PC-9 (cell line): ENCODE measurements around the gene FHAD1. TPM values are rescaled to one million over a fixed set of nuclear protein-coding genes. Genes with fewer than 3 reads are reported as not detected.

Experiments used
- BruUV-seq: library from RNA; stranded (reverse); fragments of 400-500 nt; replicated peaks from 2 replicates; lab custom pipeline; 2021; lab: Mats Ljungman, UMichigan
- CTCF ChIA-PET: fragments of 300-600 bp; sonication (Branson Sonifier 250); formaldehyde crosslinking; loops from one replicate; lab custom pipeline; 2022; ENCODE audit warnings: antibody characterized with exemption; lab: Charles Lee
- POLR2A ChIA-PET: fragments of 300-600 bp; sonication (Branson Sonifier 250); formaldehyde crosslinking; loops from one replicate; lab custom pipeline; 2022; ENCODE audit warnings: antibody characterized with exemption; ENCODE audit not compliant: unreplicated experiment; lab: Charles Lee
- DNase-seq, 2 experiments: peaks; one replicate each; pipeline versions ENCODE4 v3.0.0 to v3.0.0-alpha.2; 2015 to 2022; ENCODE audit warnings: mixed read lengths in 1 of 2
- H2AFZ ChIP-seq: fragments of 200-600 bp; sonication (generic); 2 replicates; pipeline ENCODE4 v1.8.1; 2017; ENCODE audit warnings: antibody characterized with exemption
- H3F3A ChIP-seq: fragments of 200-600 bp; sonication (generic); 2 replicates; pipeline ENCODE4 v1.8.1; 2017; ENCODE audit warnings: antibody characterized with exemption, mild to moderate bottlenecking, low read depth; ENCODE audit not compliant: insufficient read depth
- H3K27ac ChIP-seq: fragments of 200-600 bp; sonication (generic); 2 replicates; pipeline ENCODE4 v1.6.1; 2016; ENCODE audit warnings: mixed run types
- H3K27me3 ChIP-seq: fragments of 200-600 bp; sonication (generic); 2 replicates; pipeline ENCODE4 v1.6.1; 2016; ENCODE audit warnings: low read depth, mixed run types; ENCODE audit not compliant: insufficient read depth
- H3K36me3 ChIP-seq: fragments of 200-600 bp; sonication (generic); 2 replicates; pipeline ENCODE4 v1.6.1; 2016; ENCODE audit warnings: low read depth, mixed run types
- H3K4me1 ChIP-seq: fragments of 200-600 bp; sonication (generic); replicated peaks from 2 replicates; pipeline ENCODE4 v1.6.1; 2016; ENCODE audit warnings: mixed run types; ENCODE audit not compliant: insufficient read depth
- H3K4me2 ChIP-seq: fragments of 200-600 bp; sonication (generic); 2 replicates; pipeline ENCODE4 v1.6.1; 2017; ENCODE audit warnings: mixed run types
- H3K4me3 ChIP-seq: fragments of 200-600 bp; sonication (generic); 2 replicates; pipeline ENCODE4 v1.6.1; 2016; ENCODE audit warnings: mixed run types
- H3K79me2 ChIP-seq: fragments of 200-600 bp; sonication (generic); 2 replicates; pipeline ENCODE4 v1.6.1; 2017; ENCODE audit warnings: low read depth, mixed run types
- H3K9me2 ChIP-seq: fragments of 200-600 bp; sonication (generic); 2 replicates; pipeline ENCODE4 v1.8.1; 2017; ENCODE audit warnings: mild to moderate bottlenecking; ENCODE audit not compliant: insufficient read depth
- H3K9me3 ChIP-seq: fragments of 200-600 bp; sonication (generic); 2 replicates; pipeline ENCODE4 v1.8.1; 2016; ENCODE audit warnings: low read depth; ENCODE audit not compliant: insufficient read depth
- H4K20me1 ChIP-seq: fragments of 200-600 bp; sonication (generic); 2 replicates; pipeline ENCODE4 v1.8.1; 2017; ENCODE audit not compliant: insufficient read depth
- EZH2 ChIP-seq: fragments of 200-600 bp; sonication (generic); IDR thresholded peaks from 2 replicates; pipeline ENCODE4 v1.8.0; 2017; ENCODE audit warnings: antibody characterized with exemption, low read depth
- intact Hi-C: fragments of 100-400 bp; cut with micrococcal nuclease; formaldehyde crosslinking; loops from one replicate; pipeline ENCODE4 v1.10.0; 2022; ENCODE audit not compliant: unreplicated experiment
- total RNA-seq: library from RNA; stranded (reverse); gene quantifications from 2 replicates; pipeline ENCODE4 v1.2.3, GENCODE V29; 2021
- TF ChIP-seq, protein P1 (sequence below): fragments of 200-600 bp; sonication (generic); conservative IDR thresholded peaks from 2 replicates; pipeline ENCODE4 v1.6.1; 2017; ENCODE audit warnings: mixed run types, antibody characterized with exemption, mild to moderate bottlenecking, moderate library complexity

Gene FHAD1
- total RNA-seq, 1 experiment from 2014 or later, result 6.9 TPM

DNA sequence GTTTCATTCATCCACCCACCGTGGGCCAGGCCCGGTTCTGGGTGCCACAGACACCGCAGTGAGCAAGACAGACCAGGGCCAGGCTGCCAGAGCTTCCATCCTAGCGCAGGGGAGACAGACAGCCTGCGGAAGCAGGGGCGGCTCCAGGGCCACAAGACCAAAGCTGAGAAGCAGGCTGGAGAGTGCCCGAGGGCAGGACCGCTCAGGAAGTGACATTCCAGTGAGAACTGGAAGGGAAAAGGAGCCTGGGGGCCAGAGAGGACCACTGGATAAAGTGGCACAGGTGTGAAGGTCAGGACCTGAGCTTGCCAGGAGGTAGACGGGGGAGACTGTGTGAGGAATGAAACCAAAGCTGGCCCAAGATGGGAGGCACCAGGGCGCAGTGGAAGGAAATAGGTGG lies 103.1 kb downstream of the FHAD1 start:
- H3K27me3 ChIP-seq, result no peaks in the 10 kb centered on the region
- no peaks in the 10 kb centered on the region for H3K36me3 ChIP-seq
- CTCF ChIA-PET, result interaction anchor here (0.5 to 1.0 kb wide), 2 partner anchors 27 to 441 kb away, joined by 3 to 4 read pairs; no protein-coding TSS in a partner anchor
- no peak overlapping the region for H2AFZ ChIP-seq
- H3K4me1 ChIP-seq, result peaks cover 81% of the 10 kb centered on the region
- no peaks in the 10 kb centered on the region for H3K9me3 ChIP-seq
- POLR2A ChIA-PET, result interaction anchor here (0.6 to 1.0 kb wide), 3 partner anchors 13 to 484 kb away, joined by 3 to 7 read pairs (median 4); partner anchors contain the start of gene EFHD2
- DNase-seq, result peak; percentile 54 to 75
- intact Hi-C loops, result loop anchor here (1.0 to 10.0 kb wide), 2 partner anchors 175 to 331 kb away; partner anchors contain the start of genes CASP9 and DNAJC16
- H3K27ac ChIP-seq, result peak overlapping the region; percentile 91
- no peaks in the 10 kb centered on the region for H3K79me2 ChIP-seq
- H3K4me2 ChIP-seq, result peak overlapping the region; percentile 52
- H3K9me2 ChIP-seq, result no peaks in the 10 kb centered on the region
- H3K4me3 ChIP-seq, result no peak overlapping the region
- peaks cover 50% of the 10 kb centered on the region for H3F3A ChIP-seq
- no TSS peak for BruUV-seq
- TF ChIP-seq, protein P1, sequence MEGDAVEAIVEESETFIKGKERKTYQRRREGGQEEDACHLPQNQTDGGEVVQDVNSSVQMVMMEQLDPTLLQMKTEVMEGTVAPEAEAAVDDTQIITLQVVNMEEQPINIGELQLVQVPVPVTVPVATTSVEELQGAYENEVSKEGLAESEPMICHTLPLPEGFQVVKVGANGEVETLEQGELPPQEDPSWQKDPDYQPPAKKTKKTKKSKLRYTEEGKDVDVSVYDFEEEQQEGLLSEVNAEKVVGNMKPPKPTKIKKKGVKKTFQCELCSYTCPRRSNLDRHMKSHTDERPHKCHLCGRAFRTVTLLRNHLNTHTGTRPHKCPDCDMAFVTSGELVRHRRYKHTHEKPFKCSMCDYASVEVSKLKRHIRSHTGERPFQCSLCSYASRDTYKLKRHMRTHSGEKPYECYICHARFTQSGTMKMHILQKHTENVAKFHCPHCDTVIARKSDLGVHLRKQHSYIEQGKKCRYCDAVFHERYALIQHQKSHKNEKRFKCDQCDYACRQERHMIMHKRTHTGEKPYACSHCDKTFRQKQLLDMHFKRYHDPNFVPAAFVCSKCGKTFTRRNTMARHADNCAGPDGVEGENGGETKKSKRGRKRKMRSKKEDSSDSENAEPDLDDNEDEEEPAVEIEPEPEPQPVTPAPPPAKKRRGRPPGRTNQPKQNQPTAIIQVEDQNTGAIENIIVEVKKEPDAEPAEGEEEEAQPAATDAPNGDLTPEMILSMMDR, result no peak
- H4K20me1 ChIP-seq, result no peaks in the 10 kb centered on the region

DNA sequence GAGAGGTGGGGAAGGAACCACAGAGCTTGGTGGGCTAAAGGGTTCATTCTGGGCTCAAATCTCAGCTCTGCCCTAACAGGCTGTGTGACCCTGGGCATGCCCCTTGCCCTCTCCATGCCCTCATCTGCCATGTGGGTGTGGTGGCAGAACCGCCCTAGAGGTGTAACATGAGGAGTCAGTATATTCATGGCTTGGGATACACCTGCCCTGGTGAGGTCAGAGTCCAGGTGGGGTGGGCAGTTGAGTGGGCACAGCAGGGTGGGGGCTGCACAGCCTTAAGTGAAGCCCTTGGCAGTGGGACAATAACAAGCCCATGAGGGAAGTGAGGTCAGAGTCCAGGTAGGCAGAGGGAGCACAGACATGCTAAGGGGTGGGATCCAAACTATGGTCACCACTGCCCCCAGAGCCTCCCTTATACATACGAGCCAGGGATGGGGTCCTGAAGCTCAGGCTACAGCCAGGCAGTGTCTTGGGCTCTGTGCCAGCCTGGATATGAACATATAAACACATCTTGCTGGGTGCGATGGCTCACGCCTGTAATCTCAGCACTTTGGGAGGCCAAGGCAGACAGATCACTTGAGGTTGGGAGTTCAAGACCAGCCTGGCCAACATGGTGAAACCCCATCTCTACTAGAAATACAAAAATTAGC lies 103.7 kb downstream of the FHAD1 start:
- peak; percentile 58 to 71 for DNase-seq
- intact Hi-C loops, result loop anchor here (1.0 to 10.0 kb wide), 2 partner anchors 174 to 331 kb away; partner anchors contain the start of genes CASP9 and DNAJC16
- Histone ChIP-seq H2AFZ (no peak overlapping the region), H3K4me2 (peak overlapping the region; percentile 52), H3K27ac (peak overlapping the region; percentile 91), H3K36me3 (no peaks in the 10 kb centered on the region), H3K4me3 (no peak overlapping the region), H3K79me2 (no peaks in the 10 kb centered on the region), H3K27me3 (no peaks in the 10 kb centered on the region), H3K4me1 (peaks cover 81% of the 10 kb centered on the region), H3F3A (peaks cover 50% of the 10 kb centered on the region), H3K9me3 (no peaks in the 10 kb centered on the region), H4K20me1 (no peaks in the 10 kb centered on the region), H3K9me2 (no peaks in the 10 kb centered on the region)
- no peak for TF ChIP-seq EZH2
- TF ChIP-seq, protein P1, result no peak
- POLR2A ChIA-PET, result interaction anchor here (0.6 to 1.0 kb wide), 3 partner anchors 13 to 483 kb away, joined by 3 to 7 read pairs (median 4); partner anchors contain the start of gene EFHD2
- BruUV-seq, result no TSS peak
- CTCF ChIA-PET, result interaction anchor here (0.5 to 1.0 kb wide), 2 partner anchors 28 to 440 kb away, joined by 3 to 4 read pairs; no protein-coding TSS in a partner anchor

DNA sequence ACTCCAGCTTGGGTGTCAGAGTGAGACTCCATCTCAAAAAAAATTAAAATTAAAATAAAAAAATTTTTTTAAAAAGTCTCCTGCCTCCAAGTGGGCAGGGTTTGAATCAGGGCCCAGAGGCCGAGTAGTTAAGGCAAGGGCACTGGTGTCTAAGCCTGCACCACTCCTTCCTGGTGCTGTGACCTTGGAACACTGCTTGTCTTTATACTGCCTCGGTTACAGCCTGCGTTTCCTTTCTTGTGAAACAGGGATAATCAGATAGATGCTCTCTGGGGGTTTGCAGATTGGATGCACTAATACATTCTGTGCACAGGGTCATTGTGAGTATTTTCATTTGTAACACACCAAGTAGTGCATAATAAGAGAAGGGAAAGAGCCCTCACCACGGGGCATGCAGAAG lies 104.3 kb downstream of the FHAD1 start:
- ChIA-PET POLR2A (no interaction called here), CTCF (no interaction called here)
- Histone ChIP-seq H3K36me3 (no peaks in the 10 kb centered on the region), H3K4me3 (no peak overlapping the region), H3K9me2 (no peaks in the 10 kb centered on the region), H3K27me3 (no peaks in the 10 kb centered on the region), H3K4me1 (peaks cover 80% of the 10 kb centered on the region), H3K9me3 (no peaks in the 10 kb centered on the region), H3F3A (peaks cover 50% of the 10 kb centered on the region), H3K27ac (peak overlapping the region; percentile 91), H2AFZ (no peak overlapping the region), H3K79me2 (no peaks in the 10 kb centered on the region), H3K4me2 (peak overlapping the region; percentile 63), H4K20me1 (no peaks in the 10 kb centered on the region)
- BruUV-seq, result no TSS peak
- TF ChIP-seq EZH2, result no peak
- intact Hi-C loops, result loop anchor here (10.0 kb wide), 1 partner anchor 173 kb away; the partner anchor contains the start of genes CASP9 and DNAJC16
- DNase-seq, result no peak
